ENCODE measurements around the gene CNGB1. TPM values are rescaled to one million over a fixed set of nuclear protein-coding genes. Genes with fewer than 3 reads are reported as not detected.
"Not testable (repeated sequence)": the region's sequence is repeated elsewhere in the genome, so short reads cannot be mapped to it uniquely, and the experiment has no call there.

The CNGB1 gene
- total RNA-seq, 2 donors from 2014 or later = 0.34 TPM; not detected in 1

DNA sequence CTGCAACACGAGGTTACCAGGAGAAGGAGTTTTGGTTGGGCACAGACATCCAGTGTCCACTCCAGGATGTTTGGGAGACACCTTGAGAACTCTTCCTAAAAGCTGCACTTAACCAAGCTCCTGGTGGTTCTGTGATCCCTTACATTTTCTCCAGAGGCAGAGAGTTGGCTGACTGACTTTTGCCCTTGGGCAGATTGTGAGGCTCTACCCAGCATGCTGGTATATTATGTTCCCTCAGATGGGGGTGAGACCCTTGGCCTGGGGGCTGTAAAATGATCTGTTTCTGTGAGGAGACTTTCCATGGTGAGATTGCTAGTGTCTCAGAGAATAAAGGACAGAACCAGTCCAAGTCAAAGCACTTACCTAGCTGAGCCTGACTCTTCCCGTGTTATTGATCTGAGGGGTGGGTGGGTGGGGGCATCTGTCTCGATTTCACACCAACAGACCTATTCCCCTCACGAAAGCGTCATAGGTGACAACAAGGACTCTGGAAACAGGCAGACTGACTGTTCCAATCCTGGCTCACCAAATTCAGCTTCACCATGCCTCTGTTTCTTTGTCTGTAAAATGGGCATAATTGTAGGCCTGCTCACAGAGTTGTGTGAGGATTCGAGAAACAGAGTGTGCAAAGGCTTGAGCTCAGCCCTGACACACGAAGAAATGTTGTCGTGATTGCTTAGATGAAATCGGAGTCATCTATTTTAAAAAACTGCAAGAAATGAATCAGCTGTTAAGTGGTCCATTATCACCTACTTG is 42.5 kb upstream of the CNGB1 start:
- Histone ChIP-seq H3K9me3 (no peaks in the 10 kb centered on the region), H3K27ac (no peak overlapping the region), H3K4me1 (replicated peaks) (no peaks in the 10 kb centered on the region), H3K36me3 (peaks cover 0 to 5% of the 10 kb centered on the region in 2 donors), H3K4me3 (no peak overlapping the region), H3K27me3 (replicated peaks; ENCODE audit: insufficient read depth) (no peaks in the 10 kb centered on the region)
- TF ChIP-seq POLR2A (IDR thresholded peaks at IDR 0.05) = no peak
- TF ChIP-seq, protein P1, sequence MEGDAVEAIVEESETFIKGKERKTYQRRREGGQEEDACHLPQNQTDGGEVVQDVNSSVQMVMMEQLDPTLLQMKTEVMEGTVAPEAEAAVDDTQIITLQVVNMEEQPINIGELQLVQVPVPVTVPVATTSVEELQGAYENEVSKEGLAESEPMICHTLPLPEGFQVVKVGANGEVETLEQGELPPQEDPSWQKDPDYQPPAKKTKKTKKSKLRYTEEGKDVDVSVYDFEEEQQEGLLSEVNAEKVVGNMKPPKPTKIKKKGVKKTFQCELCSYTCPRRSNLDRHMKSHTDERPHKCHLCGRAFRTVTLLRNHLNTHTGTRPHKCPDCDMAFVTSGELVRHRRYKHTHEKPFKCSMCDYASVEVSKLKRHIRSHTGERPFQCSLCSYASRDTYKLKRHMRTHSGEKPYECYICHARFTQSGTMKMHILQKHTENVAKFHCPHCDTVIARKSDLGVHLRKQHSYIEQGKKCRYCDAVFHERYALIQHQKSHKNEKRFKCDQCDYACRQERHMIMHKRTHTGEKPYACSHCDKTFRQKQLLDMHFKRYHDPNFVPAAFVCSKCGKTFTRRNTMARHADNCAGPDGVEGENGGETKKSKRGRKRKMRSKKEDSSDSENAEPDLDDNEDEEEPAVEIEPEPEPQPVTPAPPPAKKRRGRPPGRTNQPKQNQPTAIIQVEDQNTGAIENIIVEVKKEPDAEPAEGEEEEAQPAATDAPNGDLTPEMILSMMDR (IDR thresholded peaks at IDR 0.05) = no peak
- TF ChIP-seq POLR2AphosphoS5 (IDR thresholded peaks at IDR 0.05) = no peak
- intact Hi-C loops (cut with DNase I) = no loop called here
- no peak for DNase-seq (ENCODE audit: low spot score)
- 85% methylated on average over 9 of the region's 9 CpGs for WGBS

DNA sequence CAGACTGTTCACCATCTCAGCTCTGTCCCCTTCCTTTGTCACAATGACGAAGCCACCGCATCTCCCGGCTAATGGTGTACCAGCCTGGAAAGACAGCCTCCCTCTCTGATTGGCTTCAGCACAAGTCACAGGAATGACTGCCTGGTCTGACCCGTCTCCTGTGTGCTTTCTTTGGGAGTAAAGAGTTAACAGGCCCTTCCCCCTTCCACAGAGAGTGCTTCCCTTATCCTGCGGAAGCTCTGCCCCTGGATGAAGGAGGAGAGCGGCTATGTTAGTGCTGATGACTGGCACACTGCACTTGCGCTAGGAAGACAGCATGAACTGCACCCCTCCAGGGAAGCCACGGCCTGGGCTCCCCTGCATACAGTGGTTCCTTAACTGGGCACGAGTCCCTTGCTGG is 41.6 kb upstream of the CNGB1 start:
- Histone ChIP-seq H3K4me3 (no peak overlapping the region), H3K4me1 (replicated peaks) (no peaks in the 10 kb centered on the region), H3K27me3 (replicated peaks; ENCODE audit: insufficient read depth) (no peaks in the 10 kb centered on the region), H3K9me3 (no peaks in the 10 kb centered on the region), H3K36me3 (peaks cover 0 to 5% of the 10 kb centered on the region in 2 donors), H3K27ac (no peak overlapping the region)
- TF ChIP-seq POLR2AphosphoS5 (IDR thresholded peaks at IDR 0.05) (no peak), POLR2A (IDR thresholded peaks at IDR 0.05) (no peak)
- TF ChIP-seq, protein P1 (IDR thresholded peaks at IDR 0.05) = no peak
- intact Hi-C loops (cut with DNase I) = no loop called here
- WGBS = 81% methylated on average over 9 of the region's 9 CpGs
- DNase-seq (ENCODE audit: low spot score) = no peak

DNA sequence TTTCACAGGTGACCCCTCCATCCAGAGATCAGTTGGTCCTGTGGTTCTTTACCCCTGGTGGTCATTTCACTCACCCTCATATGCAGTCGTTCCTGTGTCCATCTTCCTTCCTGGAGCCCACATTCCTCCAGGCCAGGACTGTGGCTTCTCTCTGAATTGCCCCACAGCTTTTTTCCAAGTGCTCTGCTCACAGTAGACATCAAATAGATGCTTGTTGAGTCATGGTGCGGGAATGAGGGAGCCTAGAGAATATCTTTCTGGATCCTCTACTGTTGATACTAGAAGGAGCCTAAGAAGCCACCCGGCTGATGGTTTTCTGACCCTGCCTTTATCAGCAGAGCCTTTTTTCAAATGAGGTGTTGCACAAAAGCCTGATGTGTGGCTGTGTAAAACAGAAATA is 40.7 kb upstream of the CNGB1 start:
- no peak for DNase-seq (ENCODE audit: low spot score)
- TF ChIP-seq, protein P1 (IDR thresholded peaks at IDR 0.05) = no peak
- no peak for TF ChIP-seq POLR2A (IDR thresholded peaks at IDR 0.05)
- no peak for TF ChIP-seq POLR2AphosphoS5 (IDR thresholded peaks at IDR 0.05)
- intact Hi-C loops (cut with DNase I) = no loop called here
- H3K36me3 ChIP-seq = peaks cover 0 to 5% of the 10 kb centered on the region in 2 donors
- 76% methylated on average over 3 of the region's 3 CpGs for WGBS
- H3K9me3 ChIP-seq = no peaks in the 10 kb centered on the region
- no peak overlapping the region for H3K4me3 ChIP-seq
- H3K4me1 ChIP-seq (replicated peaks) = no peaks in the 10 kb centered on the region
- H3K27me3 ChIP-seq (replicated peaks; ENCODE audit: insufficient read depth) = no peaks in the 10 kb centered on the region
- no peak overlapping the region for H3K27ac ChIP-seq

DNA sequence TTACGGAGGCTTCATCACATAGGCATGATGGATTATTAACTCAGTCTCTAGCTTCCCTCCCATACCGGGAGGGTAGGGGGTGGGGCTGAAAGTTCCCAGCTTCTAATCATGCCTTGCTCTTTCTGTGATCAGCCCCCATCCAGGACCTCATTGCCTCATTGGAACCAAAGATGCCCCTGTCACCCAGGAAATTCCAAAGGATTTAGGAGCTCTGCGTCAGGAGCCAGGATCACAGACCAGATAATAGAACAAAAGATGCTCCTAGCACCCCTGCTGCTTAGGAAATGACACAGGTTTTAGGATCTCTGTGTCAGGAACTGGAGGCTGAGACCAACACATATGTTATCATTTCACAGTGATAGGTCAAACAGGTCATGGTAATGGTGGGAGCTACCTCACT is 40.0 kb upstream of the CNGB1 start:
- intact Hi-C loops (cut with DNase I) = no loop called here
- TF ChIP-seq, protein P1 (IDR thresholded peaks at IDR 0.05) = no peak
- TF ChIP-seq POLR2A (IDR thresholded peaks at IDR 0.05) = no peak
- no peak for TF ChIP-seq POLR2AphosphoS5 (IDR thresholded peaks at IDR 0.05)
- no peaks in the 10 kb centered on the region for H3K4me1 ChIP-seq (replicated peaks)
- no peak overlapping the region for H3K27ac ChIP-seq
- no peaks in the 10 kb centered on the region for H3K9me3 ChIP-seq
- H3K27me3 ChIP-seq (replicated peaks; ENCODE audit: insufficient read depth) = no peaks in the 10 kb centered on the region
- no peak overlapping the region for H3K4me3 ChIP-seq
- 67% methylated on average over 3 of the region's 3 CpGs for WGBS
- DNase-seq (ENCODE audit: low spot score) = no peak
- H3K36me3 ChIP-seq = peaks cover 0 to 5% of the 10 kb centered on the region in 2 donors

DNA sequence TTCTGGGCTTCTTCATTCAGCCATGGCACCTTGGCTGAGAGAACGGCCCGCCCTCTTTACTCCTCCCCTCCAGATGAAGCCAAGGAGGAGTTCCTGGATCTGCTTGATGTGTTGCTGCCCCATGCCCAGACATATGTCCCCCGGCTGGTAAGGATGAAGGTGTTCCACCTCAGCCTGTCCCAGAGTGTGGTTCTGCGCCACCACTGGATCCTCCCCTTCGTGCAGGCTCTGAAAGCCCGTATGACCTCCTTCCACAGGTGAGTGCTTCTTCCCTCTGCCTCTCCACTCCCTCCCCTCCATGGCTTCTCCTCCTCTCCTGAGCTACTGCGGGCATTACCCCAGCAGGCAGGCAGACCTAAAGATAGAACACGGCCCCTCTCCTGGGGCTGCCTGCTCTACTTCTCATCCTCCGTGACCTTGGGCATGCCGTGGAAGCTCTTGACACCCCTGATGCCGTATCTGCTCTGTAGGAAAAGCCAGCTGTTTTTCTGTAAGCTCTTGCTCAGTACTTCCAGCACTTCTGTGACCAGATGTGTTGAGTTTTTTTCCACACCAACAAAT is 39.0 kb upstream of the CNGB1 start:
- Histone ChIP-seq H3K27ac (no peak overlapping the region), H3K36me3 (peaks cover 0 to 5% of the 10 kb centered on the region in 2 donors), H3K9me3 (no peaks in the 10 kb centered on the region), H3K4me3 (no peak overlapping the region), H3K27me3 (replicated peaks; ENCODE audit: insufficient read depth) (no peaks in the 10 kb centered on the region), H3K4me1 (replicated peaks) (no peaks in the 10 kb centered on the region)
- no peak for TF ChIP-seq POLR2A (IDR thresholded peaks at IDR 0.05)
- TF ChIP-seq, protein P1 (IDR thresholded peaks at IDR 0.05) = no peak
- no peak for TF ChIP-seq POLR2AphosphoS5 (IDR thresholded peaks at IDR 0.05)
- WGBS = 83% methylated on average over 11 of the region's 11 CpGs
- intact Hi-C loops (cut with DNase I) = no loop called here
- no peak for DNase-seq (ENCODE audit: low spot score)

DNA sequence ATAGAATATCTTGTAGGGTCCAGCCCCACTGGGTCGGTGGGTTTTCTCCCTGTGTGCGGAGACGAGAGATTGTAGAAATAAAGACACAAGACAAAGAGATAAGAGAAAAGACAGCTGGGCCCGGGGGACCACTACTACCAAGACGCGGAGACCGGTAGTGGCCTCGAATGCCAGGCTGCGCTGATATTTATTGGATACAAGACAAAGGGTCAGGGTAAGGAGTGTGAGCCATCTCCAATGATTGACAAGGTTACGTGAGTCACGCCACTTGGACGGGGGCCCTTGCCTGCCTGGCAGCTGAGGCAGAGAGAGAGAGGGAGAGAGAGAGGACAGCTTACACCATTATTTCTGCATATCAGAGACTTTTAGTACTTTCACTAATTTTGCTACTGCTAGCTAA is 33.8 kb upstream of the CNGB1 start:
- intact Hi-C loops (cut with DNase I) = loop anchor here (5.0 kb wide), 2 partner anchors 247 to 427 kb away; no protein-coding TSS in a partner anchor
- H3K36me3 ChIP-seq; H3K27ac ChIP-seq; H3K4me3 ChIP-seq; H3K27me3 ChIP-seq (replicated peaks; ENCODE audit: insufficient read depth); DNase-seq (ENCODE audit: low spot score); H3K4me1 ChIP-seq (replicated peaks); H3K9me3 ChIP-seq: not testable (repeated sequence)
- 94% methylated on average over 12 of the region's 12 CpGs for WGBS

All from prostate gland (tissue), 2 donors.